ENCODE results near the gene DLG5.

The DLG5 gene

DNA sequence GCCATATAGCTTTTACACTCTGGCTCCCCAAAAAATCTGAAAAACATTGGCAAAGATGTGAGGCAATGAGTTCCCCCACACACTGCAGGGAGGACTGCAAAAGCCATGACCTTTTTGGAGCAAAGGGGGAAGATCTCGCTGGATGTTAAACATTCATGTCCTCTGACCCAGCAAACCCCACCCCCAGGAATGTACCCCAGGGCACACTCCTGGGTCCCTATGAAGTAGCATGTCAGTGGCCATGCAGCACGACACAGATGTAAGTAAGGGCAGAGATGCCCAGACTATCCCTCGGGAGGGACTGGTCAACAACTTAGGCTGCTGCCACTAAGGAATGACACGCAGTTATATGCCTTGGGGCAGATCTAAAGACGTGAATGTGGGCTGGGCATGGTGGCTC, 100.6 kb downstream of the DLG5 start:
- no peak for DNase-seq (ENCODE audit: low read depth in 2 of 2, low spot score in 1 of 2)

- no peak for DNase-seq (ENCODE audit: low read depth in 2 of 2, low spot score in 1 of 2)
These were observed 101.6 kb downstream of the DLG5 start for GRCh38 chr10:77824908-77825307.

GRCh38 chr10:77823811-77824542, 102.6 kb downstream of the DLG5 start:
- DNase-seq (ENCODE audit: low read depth in 2 of 2, low spot score in 1 of 2): no peak

DNA sequence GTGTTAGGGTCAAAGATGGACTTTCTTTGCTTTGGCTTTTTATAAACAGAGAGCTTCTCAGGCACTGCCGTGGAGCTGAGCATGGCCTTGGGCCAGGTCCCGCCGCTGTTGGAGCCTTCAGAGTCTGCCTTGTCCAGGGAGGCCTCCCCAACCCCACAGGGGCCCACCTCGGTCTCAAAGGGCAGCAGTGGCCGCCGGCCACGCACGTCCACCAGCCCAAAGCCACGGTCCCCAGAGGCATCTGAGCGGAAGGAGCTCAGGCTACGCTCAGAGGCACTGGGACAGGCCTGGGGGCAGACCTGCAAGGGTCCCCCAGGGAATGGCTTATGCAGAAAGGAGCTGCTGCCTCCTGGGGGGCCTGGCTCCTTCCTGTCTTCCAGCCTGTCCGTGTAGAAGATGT, 105.0 kb downstream of the DLG5 start:
- no peak for DNase-seq (ENCODE audit: low read depth in 2 of 2, low spot score in 1 of 2)

- DNase-seq (ENCODE audit: low read depth in 2 of 2, low spot score in 1 of 2): no peak
These were observed 105.5 kb downstream of the DLG5 start for GRCh38 chr10:77821036-77821435.

- no peak for DNase-seq (ENCODE audit: low read depth in 2 of 2, low spot score in 1 of 2)
These were observed 106.2 kb downstream of the DLG5 start for GRCh38 chr10:77820349-77820748.

- DNase-seq (ENCODE audit: low read depth in 2 of 2, low spot score in 1 of 2): no peak
These were observed 107.1 kb downstream of the DLG5 start for GRCh38 chr10:77819210-77820112.

DNA sequence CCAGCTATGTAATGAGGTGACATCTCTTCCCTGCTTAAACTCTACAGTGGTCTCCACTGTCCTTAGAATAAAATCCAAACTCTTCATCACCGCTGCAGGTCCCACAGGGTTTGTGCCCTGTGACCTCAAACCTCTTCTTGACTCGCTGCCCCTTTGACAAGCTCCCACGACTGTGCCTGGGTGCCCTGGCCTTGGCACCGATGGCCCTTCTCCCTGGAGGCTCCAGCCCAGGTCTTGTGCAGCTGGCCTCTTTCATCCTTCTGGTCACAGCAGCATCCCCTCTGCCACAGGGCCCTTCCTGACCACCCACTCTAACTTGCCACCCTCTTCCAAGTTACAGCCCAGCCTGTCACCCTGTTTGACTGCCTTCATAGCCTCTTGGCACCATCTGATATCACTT, 108.2 kb downstream of the DLG5 start:
- no peak for DNase-seq (ENCODE audit: low read depth in 2 of 2, low spot score in 1 of 2)

DNA sequence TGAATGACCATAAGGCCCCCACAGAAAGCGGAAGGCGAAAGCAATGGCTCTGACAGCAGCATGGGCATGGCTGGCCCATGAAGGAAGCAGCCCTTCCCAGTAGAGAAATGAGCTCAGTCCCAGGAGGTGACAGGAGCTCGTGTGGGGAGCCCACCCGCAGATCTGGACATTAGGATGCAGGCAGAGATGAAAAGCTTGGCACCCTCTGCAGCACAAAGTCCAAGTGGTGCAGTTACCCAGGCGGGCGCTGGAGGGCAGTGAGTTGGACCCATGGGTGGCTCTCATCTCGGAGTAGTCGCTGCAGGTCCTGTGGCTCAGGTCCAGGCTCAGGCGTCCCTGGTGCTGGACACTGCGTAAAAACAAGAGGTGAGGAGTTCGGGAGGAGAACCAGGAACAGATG, 109.0 kb downstream of the DLG5 start:
- DNase-seq (ENCODE audit: low read depth in 2 of 2, low spot score in 1 of 2): no peak

DNA sequence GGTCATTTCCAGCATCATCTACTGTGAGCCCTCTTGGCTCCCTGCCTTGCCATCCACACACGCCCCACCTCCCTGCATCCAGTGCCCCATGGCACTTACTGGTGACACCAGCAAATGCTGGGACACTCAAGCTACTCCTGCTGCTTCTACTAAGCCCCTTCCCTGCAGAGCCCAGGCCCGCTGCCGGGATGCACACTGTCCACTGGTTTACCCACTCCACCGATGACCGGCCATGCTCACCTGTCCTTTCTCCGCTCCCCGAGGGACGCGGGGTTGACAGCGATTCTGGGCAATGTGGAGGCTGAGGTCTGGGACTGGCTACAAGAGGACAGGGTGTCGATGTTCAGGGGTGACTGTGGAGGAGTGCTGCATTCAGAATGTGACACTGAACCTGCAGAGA, 110.2 kb downstream of the DLG5 start:
- DNase-seq (ENCODE audit: low read depth in 2 of 2, low spot score in 1 of 2): no peak

- DNase-seq (ENCODE audit: low read depth in 2 of 2, low spot score in 1 of 2): no peak
These were observed 113.8 kb downstream of the DLG5 start for GRCh38 chr10:77812741-77813140.

GRCh38 chr10:77811831-77812430, 114.6 kb downstream of the DLG5 start:
- no peak for DNase-seq (ENCODE audit: low read depth in 2 of 2, low spot score in 1 of 2)

DNA sequence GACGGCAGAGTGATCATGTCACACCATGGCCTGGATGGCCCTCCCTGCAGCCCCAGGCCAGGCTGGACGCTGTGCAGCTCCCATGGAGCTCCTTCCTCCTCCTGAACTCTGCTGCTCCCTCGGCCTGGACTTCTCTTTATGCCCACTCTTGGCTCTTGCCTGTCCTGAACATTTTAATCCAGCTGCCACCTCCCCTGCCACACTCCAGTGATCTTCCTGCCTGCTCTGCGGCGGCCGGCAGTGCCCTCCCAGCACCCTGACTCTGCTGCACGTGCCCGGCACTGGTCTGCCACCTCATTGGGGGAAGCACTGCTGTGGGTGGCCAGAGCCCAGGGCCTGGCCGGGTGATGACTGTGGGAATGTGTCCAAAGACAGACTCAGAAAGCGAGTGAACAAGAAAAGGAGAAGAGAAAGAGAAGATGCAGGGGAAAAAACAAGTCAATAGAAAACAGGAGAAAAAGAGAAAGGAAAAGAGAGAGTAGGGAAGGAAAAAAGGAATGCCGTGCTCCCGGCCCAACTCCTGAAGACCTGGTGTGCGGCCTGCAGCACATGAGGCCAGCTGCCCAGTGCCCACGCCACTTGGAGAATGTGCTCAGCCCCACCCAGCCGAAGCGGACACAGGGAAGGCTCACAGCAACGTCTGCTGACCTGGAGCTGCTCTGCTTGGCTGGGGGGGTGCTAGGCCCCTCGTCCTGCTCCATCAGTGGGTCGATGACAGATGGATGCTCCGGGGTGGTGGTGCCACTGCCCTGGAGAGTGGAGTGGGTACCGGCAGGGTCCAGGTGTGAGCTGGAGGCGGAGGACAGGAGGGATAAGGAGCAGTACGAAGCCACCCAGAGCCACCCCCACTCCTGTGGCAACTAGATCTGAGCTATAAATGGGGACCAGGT, 115.9 kb downstream of the DLG5 start:
- DNase-seq (ENCODE audit: low read depth in 2 of 2, low spot score in 1 of 2): no peak

- no peak for DNase-seq (ENCODE audit: low read depth in 2 of 2, low spot score in 1 of 2)
These were observed 117.2 kb downstream of the DLG5 start for GRCh38 chr10:77809336-77809735.

DNA sequence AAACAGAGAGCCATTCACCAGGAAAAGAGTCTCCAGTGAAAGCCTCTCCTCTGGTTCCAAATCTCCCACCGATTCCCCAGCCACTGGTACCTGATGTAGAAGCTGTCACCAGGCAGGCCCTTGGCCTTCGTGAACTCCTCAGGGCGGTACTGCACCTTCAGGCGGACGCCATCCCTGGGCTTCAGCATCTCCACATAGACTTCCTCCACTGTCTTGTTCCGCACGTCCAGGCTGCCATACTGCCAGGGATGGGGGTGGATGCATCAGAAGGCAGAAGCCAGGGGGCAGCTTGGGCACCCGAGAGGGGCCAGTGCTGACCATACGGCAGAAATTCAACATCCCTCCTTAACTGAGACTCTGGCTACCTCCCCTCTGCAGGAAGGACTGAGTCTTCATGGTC, 118.8 kb downstream of the DLG5 start:
- no peak for DNase-seq (ENCODE audit: low read depth in 2 of 2, low spot score in 1 of 2)

DNA sequence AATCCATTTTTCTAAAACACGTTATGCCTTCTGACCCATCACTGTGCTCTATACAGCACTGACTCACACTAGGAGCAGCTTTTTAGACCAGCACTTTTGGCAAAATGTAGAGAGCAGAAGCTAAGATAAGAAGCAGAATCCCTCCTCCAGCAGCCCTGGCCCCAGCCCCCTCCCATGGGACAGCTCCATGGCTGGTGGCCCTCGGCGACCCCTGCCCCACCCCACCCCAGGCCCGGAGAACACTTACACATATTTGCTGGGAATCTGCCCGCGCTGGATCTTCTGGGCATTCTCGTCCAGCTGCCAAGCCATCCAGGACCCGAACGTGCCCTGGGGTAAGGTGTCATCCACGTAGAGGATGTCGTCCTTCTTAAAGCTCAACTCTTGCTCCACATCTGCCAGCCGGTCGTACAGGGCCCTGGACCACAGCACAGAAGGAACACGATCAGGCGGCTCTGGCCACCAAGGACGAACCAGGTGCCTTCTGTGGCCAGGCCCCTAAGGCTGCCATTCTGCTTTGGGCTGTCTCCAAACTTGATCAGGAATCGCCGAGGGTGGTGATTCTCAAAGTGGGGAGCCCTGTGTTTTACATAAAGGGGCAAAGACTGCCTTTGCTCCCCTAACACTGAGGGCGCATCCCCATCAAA, 119.9 kb downstream of the DLG5 start:
- no peak for DNase-seq (ENCODE audit: low read depth in 2 of 2, low spot score in 1 of 2)

GRCh38 chr10:77805676-77806075, 120.9 kb downstream of the DLG5 start:
- DNase-seq (ENCODE audit: low read depth in 2 of 2, low spot score in 1 of 2): no peak

DNA sequence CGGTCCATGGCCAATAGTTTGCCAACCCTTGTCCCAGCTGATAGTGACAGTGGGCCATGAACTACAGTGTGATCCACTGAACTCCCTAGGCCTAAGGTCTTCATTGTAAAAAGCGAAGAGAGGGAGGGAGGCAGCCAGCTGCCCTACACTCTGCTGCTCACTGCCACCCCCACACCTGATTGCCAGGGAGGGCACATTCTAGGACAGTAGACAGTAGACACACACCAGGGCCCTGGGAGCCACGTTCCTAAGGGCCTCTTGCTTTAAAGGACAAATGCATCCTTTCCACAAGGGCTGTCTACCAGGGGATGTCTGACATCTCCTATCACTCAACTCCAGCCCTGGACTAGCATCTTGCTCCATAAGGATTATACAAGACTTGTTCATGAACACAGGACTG, 122.2 kb downstream of the DLG5 start:
- no peak for DNase-seq (ENCODE audit: low read depth in 2 of 2, low spot score in 1 of 2)

DNA sequence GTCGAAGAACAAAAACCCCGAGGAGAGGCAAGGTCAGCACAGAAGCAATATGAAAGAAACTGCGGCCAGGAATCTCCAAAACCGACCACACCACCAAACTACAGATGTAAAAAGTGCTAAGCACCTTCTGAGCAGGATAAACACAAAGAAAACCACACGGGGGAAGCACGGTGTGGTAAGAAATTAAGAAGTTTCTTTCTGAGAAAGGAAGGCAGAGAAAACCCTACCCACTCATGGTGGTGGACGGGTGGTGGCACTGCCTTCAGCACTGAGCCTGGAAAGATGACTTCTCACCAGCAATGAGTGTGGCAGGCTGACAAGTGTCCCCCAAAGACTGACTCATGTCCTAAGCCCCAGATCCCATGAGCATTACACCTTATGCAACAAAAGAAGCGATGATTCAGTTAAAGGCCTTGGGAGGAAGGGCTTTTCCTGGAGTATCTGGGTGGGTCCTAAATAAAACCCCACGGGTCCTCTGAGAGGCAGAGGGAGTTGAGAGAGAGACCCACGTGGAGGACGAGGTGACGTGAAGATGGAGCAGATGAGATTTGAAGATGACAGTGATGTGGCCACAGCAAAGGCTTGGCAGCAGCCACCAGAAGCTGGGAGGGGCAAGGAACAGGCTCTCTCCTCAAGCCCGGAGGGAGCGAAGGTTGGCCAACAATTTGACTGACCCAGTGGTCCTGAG, 124.9 kb downstream of the DLG5 start:
- peak in 1 of 2 donors; percentile 1 for DNase-seq (ENCODE audit: low read depth in 2 of 2, low spot score in 1 of 2)

DNA sequence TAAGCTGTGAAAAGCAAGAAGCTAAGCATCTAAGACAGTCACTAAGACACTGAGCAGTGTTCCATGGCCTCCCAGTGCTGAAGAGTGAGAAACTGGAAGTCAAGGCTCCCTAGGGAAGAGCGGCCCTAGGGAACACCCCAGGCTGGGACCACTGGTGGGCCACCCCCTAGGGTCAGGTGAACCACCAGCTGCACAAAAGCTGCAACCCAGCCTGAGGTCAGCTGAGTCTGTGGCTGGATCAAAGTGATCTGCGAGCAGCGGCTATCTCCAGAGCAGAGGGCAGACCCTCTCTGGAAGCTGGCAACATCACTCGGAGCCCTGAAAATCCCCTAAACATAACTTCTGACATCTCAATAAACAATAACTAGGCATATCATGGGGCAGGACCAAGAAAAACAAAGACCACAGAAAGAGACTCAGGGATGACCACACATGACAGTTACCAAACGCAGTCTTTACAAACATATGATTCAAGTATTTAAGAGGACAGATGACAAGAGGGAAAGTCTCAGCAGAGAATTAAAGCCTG, 125.8 kb downstream of the DLG5 start:
- no peak for DNase-seq (ENCODE audit: low read depth in 2 of 2, low spot score in 1 of 2)
